M059J (cell line): ENCODE measurements around the gene ENDOU. TPM values are rescaled to one million over a fixed set of nuclear protein-coding genes. Genes with fewer than 3 reads are reported as not detected.

Source experiments
- DNase-seq: peaks from one replicate; pipeline ENCODE4 v3.0.0-alpha.2; 2012; ENCODE audit warnings: low read depth
- total RNA-seq: library from RNA; depleted of rRNA; stranded (reverse); fragments of >200 nt; shearing (Covaris generic); gene quantifications from 2 replicates; pipeline ENCODE4 v1.2.3, GENCODE V29; 2014; rRNA removed

Gene ENDOU, protein sequence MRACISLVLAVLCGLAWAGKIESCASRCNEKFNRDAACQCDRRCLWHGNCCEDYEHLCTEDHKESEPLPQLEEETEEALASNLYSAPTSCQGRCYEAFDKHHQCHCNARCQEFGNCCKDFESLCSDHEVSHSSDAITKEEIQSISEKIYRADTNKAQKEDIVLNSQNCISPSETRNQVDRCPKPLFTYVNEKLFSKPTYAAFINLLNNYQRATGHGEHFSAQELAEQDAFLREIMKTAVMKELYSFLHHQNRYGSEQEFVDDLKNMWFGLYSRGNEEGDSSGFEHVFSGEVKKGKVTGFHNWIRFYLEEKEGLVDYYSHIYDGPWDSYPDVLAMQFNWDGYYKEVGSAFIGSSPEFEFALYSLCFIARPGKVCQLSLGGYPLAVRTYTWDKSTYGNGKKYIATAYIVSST
- total RNA-seq: not detected in 2 replicates

DNA sequence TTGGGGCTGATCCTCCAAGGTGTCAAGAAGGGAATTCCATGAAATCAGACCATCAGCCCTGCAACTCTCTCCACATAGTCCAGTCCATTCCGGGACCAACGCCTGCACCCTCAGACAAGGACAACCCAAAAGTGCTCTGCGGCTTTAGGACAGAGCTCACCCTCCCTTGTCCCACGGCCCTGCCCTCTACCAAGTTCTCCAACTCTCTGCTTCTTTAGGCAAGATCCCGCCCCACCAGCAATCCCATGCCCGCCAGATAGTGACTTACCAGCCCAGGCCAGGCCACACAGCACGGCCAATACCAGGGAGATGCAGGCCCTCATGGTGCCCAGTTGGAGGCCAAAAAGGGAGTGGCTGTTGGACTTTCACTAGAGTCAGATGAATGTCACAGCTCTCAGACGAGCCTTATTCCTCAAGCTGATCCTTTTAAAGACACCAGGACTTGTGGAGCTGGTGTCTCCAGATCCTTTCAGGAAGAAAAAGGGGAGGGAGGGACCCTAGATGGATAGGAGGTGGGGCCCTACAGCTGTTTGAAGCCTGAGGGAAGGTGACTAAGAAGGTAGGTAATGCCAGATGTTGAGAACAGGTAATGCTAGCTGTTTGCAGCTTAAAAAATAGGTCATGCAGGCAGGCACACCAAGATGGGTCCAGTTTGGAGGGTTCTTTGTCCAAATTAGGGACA lies at the start of gene ENDOU:
ENDOU (minus strand) TSS at position 400 of the 682 bp plus-strand sequence; CDS start at position 323, 77 bp downstream.
- no peak for DNase-seq

DNA sequence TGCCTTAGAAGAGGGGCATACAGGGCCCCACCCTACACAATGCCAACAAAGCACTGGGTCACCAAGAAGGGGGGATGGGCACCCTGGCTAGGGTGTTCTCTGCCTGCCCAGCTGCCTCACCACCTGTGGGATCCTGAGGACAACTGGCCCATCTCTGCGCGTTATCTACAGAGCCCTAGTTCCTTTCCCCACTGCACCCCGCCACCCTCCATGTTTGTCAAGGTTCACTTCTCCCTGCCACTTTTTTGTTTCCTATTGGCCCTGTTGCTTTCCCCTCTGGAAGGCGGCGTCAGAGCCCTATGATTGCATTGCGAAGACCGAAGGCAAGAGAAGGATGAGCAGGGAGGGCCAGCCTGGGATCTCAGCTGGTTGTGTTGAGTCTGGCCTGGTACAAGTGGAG lies 49.4 kb upstream of the ENDOU start:
- no peak for DNase-seq

DNA sequence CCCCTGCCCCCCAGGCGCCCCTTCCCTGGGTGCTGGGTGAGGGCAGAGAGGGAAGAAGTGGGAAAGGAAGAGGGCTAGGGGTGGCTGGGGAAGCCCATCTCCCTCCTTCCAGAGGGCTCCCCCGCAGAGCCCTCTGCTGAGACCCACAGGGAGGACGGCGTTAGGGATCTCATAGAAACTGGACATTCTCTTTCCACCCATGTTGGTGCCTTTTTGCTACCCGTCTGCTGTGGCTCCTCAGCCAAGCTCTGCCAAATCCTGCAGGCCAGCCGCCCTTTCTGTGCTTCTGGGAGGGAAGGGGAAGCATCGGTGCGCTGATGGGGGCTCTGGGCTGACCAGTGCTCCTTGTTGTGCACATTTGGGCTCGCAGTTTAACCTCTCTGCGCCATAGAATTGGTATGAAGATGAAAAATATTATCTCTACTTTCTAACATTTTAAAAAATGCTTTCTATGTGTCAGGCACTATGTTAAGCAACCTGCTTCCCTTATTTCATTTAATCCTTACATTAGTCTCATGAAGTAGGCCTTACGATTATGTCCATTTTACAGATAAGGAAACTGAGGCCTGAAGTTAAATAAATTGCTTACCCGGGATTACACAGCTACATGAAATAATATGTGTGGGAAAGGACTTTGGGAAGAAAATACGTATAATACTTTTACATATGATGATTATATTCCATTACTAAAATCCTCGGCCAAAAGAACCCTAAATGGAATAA lies 48.7 kb upstream of the ENDOU start:
- DNase-seq: no peak

DNA sequence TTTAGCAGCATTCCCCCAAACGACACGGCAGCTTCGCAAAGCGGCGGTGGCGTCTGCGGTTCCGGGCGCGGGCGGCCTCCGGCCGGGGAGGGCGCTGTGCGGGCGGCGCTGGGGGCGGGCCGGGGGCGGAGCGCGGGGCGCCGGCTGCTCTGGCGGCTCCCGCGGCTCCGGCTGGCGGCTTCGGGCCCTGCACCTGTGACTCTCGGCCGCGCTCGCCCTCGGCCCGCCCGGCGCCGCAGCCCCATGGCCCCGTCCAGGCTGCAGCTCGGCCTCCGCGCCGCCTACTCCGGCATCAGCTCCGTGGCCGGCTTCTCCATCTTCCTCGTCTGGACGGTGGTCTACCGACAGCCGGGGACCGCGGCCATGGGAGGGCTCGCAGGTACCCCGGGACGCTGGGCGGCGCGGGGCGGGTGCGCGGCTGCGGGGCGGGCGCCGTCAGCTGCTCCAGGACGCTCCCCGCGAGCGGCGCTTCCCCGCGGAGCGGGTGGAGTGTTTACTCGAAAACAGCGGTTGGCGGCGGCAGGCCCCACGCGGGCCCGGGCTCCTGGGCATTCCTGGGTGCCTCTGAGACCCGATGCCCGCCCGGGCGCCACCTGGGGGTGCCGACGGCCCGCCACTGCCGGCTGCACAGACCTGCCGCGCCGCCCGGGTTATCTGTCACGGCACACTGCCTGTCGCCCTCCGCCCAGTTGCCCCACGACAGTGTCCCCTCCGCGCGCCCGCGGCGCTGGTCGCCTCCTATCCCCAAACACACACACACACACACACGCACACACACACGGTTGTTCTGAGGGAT lies 48.0 kb upstream of the ENDOU start, which contains the start of gene SLC48A1:
SLC48A1 (plus strand) TSS at position 177 of the 796 bp plus-strand sequence; CDS start at position 244, 67 bp downstream.
- peak; percentile 49 for DNase-seq

DNA sequence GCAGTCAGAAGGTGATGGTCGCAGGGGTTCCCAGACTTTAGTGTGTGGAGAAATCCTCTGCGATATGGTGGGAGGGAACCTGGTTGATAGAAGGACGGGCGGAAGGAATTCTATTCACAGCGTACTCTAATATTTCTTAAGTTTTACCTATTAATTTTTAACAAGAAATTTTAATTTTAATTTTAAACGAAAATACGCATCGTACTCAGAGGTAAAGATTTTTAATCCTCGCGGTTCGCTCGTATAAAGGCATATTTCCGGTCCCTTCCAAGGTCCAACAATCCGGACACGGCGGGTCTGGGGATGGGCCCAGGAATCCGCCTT lies 47.4 kb upstream of the ENDOU start:
- DNase-seq: no peak

DNA sequence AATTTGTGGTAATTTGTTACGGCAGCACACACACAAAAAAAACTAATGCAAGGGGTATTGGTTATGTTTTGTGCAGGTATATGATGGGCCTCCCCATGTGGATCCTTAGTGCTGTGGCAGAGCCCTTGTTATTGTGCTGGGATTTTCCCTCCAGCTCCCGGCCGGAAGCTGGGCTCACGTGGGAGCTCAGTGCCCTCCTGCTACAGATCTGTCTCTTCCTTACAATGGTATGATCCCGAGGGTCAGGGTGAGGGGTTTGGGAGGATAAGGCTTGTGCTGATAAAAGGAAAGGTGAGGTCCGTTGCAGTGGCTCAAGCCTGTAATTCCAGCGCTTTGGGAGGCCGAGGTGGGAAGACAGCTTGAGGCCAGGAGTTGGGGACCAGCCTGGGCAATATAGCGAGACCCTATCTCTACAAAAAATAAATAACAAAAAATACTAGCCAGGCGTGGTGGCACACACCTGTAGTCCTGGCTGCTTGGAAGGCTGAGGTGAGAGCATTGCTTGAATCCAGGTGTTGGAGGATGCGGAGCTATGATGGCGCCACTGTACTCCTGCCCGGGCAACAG lies 46.9 kb upstream of the ENDOU start:
- no peak for DNase-seq

DNA sequence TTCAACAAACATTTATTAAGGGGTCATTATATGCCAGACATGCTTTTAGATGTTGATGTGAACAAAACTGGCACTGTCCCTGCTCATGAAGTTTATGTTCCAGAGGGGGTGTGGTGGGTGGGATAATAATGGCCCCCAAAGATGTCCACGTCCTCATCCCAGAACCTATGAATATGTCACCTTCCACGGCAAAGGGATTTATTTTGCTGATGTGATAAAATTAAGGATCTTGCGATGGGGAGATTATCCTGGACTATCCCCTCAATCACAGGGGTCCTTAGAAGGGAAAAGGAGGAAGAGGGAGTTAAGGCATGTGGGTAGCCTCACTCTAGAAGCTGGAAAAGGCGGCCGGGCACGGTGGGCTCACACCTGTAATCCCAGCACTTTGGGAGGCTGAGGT lies 46.0 kb upstream of the ENDOU start:
- DNase-seq: no peak

DNA sequence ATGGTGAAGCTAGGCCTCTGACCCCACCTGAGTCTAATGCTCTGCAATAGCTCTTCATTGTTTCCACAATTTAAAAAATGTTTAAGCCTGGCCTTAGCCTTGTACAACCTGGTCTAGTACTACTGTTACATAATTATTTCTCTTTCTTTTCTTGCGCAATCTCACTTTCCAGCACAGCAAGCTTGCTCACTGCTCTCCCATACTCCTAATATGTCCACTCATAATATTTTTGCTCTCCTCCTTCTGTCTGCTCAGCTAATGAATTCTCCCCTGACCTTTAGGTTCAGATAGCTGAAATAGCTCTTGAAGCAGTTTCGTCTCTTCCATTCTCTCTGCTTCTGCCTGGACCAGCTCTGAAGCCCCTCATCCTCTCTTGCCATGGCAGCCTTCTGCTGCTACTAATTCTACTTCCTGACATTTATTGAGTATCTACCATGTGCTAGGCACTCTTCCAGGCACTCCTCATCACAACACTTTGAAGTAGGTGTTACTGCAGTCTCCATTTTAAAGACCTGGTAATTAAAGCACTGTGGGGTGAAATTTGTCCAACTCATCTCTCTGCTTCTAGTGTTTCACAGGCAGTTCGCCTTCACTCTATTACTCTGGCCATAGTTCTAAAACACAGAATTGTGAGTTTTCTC lies 44.9 kb upstream of the ENDOU start:
- DNase-seq: no peak

DNA sequence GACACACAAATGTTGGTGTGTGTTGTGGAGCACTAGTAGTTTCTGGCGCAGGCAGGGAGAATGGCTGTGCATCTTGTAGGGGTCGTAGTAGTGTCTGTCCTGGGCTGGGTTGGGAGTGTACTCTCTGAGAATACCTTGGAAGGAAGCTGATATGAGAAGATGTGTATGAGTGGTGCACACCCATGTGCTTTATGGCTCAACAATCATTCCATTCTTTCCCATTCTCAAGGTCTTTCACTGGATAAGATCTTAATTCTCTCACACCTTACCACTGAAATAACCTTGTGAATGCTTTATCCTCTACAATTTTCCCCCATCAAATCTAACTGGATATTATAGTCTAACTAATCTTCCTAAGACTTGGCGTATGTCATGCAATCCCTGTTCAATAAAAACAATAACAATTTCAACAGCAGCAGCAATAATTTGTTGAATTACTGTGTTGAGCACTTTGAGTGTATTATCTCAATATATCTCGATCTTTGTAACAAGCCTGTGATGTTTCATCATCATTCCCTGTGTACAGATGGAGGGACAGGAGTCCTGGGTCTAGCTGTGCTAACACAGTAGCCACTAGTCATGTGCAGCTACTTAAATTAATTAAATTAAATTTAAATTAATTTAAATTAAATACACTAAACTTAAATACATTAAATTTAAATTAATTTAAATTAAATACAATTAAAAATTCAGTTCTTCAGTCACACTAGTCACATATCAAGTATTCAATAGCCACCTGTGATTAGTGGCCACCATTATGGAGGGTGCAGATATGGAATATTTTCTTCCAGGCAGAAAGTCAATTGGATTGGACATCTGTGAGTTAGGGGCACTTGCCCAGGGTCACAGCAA lies 44.2 kb upstream of the ENDOU start:
- no peak for DNase-seq

DNA sequence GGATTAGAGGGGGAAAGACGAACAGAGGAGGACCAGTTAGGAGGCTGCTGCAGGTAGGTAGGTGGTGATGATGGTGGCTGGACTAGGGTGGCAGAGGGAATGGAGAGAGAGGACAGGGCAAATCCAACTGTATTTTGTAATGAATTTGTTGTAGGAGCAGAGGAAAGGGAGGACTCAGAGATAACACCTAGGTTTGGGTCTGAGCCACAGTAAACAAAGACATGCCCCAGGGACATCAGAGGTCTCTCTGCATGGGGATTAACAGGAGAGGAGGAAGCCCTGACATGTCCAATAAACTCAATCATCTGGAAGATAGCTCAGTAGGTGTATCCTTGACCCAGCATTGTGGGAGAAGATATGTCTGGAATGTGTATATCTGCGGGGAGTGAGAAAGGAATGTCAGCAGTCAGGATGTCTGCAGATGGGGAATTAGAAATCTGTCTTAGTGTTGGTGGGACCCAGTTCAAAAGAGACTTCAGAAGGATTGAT lies 43.1 kb upstream of the ENDOU start:
- DNase-seq: peak; percentile 94

DNA sequence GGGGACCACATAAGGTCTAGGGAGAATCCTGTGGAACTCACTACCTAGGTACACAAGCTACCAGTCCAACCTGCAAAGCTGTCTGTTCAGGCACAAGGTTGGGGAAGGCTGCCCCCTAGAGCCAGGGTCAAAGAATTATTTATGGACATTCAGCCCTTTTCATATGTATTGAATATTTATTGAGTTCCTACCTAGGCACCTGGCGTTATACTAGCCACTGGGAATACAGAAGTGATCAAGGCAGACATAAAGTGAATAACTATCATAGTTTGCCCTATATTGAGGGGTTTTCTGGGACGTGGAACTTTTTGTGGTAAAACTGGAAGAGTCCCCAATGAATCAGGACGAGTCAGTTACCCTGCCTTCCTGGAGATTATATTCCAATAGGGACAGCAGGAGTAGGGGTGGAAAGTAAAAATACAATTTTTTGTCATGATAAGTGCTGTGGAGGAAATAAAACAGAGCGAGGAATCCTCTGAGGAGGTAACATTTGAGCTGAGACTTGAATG lies 42.0 kb upstream of the ENDOU start:
- DNase-seq: no peak

DNA sequence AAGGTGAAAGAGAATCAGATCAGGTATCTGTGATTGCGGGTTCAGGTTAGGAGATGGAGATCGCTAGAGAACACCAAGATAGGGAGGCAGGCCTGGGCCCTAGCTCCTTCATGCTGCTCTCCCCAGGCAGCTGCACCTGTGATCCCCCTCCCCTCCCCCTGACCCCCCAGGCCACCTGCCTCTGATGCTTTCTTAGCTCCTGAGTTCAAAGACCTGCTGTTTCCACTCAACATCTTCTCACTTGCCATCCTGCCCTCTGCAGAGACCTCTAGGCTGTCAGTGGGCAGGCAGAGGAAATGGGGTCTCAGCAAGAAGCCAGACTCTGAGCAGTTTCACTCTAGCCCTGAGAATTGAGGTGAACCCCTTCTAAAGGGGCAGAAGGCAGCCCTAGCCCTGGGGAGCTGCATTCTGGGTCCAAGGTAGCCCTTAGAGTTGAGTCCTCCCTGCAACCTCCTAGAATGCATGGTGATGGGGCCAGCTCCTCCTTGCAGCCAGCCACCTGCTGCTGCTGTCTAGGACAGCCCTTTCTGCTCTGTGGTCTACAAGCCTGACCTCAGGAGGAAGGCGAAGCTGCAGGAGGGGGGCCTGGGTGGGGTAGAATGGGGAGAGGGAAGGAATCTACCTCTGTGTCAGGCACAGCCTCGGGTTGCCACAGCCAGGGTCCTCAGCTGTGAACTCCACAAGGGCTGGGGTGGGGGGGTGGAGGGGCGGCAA lies 41.4 kb upstream of the ENDOU start:
- DNase-seq: no peak

DNA sequence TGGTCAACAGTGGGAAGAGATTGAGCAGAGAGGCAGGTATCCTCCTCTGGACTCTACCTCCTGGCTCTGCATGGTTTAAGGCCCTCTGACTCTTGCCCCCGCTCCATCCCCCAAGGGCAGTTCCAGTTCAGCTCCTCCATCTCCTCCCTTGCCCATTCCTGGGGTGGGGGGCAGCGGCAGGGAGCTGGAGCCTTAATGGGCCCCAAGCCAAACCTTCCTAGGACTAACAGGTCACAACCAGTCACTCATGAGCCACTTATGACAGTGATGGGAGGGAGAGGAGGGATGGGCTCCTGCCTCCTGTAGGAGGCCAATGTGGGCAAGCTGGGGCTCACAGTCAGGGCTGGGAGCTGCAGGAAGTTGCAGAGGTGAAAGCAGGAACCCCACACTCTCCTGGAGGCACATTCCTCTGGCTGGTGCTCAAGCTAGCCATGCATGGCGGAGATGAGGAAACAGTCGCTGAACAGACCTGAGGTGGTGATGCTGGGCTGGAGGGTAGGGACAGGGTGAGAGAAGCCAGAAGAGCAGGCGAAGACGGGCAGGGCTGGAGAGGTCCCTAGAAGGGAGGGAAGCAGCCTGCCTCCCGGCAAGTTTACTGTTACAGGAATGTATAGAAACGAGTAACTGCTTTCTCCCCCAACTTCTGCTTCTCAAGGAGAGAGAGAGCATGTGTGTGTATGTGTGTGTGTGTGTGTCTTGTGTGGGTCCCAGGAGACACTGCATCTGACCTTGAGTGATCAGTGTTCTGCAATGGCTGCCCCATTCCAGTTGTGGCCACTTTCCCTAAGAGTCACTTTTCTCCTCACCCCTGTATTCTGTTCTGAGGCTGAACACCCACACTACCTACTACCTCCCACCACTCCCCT lies 38.4 kb upstream of the ENDOU start:
- DNase-seq: peak; percentile 46

DNA sequence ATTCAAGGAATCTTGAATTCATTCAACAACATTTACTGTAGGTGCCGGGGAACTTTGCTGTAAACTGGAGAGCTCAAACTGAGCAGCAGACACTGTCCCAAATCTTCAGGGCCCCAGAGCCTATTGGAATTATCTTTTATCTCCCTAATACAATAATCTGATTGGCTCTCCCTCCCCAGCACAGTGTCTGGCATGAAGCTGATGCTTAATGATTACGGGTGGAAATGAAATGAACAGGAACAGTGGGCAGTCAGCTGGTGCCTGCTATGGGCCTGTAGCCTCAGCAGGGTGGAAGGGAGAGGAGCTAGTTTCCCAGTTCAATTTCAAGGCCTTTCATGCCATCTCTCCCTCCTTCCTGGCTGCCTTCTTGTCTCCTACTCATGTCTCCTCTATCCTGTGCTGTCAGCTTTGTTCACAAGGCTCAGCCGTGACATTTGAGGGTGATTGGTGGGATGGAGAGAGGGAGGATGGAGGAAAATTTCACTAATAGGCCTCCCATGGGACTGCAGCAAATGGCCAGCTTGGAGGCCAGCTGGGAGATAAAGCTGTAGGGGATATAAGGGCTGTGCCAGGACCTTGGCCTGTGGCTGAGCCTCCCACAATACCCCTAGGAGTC lies 37.7 kb upstream of the ENDOU start:
- DNase-seq: no peak

DNA sequence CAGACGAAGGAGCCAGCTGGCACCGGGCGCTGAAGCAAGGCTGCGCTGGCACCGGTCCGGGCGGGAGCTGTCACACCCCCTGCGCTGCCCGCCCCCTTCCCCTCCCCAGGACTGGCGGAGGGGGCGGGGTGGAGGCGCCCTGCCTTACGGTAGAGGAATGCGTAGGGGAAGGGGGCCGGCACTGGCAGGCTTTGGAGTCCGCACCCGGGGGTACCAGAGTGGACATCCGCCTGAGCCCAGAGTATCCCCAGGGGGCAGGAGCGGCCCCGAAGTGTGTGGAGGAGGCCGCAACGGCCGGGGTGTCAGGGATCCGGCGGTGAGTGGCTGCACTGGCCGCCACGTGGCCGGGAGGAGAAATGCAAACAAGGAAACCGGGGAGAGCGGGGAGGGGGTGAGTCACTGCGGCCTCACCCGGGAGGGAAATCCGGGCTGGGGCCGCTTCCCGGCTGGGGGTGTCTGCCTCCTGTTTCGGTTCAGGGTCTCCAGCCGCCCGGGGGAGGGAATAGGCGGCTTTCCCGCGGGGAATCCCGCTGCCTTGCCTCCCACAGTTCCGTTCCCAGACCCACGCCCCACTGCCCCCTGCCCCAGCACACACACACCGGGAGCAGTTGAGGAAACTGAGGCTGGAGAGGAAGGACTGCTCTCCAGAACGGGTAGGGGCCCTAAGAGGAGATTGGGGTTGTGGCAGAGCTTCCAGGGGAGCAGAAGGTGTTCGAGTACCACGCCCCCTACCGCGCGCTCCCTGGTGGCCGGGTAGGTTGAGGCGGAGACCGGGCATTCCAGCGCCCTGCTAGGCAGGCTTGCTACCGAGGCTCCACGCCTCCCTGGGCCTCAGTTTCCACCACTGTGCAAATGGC lies 33.8 kb upstream of the ENDOU start, which contains the start of gene RAPGEF3:
RAPGEF3 (minus strand) TSS at position 47 of the 857 bp plus-strand sequence. CDS start 324 bp downstream, outside the sequence.
- peak; percentile 86 for DNase-seq

DNA sequence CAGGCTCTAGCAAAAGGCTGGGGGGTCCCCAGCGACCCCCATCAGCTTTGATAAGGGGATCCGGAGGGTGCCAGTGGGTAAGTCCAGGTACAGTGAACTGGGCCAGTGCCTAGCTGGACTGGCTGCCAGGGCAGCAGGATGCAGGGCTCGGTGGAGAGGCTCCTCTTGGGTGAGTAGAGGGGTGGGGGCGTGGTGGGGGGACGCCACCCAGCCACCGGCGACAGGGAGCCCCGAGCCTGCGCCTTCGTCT lies 33.2 kb upstream of the ENDOU start:
- no peak for DNase-seq
